NAMALWA (cell line): ENCODE measurements around the gene BFSP1.

Experiments
- DNase-seq: peaks from one replicate; pipeline ENCODE4 v3.0.0-alpha.2; 2015; ENCODE audit warnings: low spot score

BFSP1 gene

DNA sequence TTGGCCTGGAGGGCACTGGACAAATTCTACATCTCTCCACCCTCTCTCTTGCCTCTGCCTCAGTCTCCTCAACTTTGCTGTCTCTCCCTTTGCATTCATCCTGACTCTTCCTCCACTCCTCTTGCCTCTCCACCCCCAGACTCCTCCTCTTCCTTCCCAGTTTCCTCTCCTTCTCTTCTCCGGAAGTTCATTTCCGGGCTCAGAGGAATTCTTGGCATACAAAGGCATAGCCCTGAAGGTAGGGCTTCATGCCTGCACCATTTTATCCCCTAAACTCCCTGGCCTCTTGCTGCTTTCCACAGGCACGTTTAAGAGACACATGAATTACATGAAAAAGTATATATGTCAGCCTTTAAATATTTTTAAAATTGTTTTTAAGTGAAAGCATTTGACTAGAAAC, 10.6 kb downstream of the BFSP1 start:
- DNase-seq, result no peak

DNA sequence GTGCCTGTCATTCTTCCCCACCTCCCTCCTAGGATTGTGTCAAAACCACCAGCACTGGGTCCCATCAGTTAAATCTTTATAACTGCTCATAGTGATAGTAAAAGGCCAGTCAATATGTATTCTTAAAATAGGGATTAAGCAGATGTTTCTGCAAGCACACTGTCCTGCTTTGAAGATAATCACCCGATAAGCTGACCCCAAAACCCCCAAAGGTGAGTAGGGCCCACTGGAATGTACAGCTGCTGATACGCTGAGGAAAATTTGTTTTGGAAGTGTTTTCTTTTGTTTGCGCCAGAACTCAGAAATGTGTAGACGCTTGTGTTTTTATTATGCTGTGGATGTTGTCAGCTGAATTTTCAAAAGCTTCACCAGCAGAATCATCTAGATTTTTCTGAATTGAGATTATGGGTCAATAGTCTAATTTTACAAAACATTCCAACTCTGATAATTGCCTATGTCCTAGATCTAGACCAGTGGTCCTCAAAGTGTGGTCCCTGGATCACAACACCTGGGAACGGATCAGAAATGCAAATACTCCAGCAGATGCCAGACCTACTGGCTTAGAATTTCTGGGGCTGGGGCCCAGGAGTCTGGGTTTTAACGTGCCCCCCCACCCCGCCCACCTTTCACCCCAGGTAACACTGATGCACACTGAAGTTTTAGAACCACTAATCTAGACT, 11.4 kb downstream of the BFSP1 start:
- DNase-seq, result no peak

DNA sequence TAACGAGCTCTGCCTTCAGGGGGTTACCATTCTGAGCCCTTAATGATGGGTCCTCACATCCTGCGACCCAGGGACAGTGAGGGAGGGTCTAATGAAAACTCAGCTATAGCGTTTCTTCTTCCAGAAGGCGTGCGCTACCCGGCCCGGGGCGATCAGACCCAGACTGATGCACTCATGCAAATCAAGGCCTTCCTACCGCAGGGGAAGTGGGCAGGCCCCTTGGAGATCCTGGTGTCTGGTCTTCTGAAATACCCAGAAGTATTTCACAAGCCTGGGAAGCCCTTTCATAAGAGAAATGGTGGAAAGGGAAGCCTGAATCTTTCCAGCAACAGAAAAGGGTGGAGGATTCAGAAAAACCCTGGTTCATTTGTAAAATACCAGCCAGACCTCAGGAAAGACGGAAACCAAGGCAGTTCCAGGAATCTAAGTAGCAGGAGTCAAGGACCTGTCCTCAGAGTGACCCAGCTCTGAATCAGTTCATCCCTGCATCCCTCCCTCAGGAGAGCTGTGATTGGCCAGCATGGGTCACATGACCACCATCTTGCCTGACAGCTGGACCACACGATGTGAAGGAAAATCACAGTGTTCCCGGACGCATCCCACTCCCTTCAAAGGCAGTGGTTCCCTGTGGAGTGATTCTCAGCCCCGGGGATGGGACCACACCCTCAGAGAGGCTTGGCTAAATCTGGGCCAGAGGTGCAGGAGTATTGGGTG, 12.7 kb downstream of the BFSP1 start:
- no peak for DNase-seq

DNA sequence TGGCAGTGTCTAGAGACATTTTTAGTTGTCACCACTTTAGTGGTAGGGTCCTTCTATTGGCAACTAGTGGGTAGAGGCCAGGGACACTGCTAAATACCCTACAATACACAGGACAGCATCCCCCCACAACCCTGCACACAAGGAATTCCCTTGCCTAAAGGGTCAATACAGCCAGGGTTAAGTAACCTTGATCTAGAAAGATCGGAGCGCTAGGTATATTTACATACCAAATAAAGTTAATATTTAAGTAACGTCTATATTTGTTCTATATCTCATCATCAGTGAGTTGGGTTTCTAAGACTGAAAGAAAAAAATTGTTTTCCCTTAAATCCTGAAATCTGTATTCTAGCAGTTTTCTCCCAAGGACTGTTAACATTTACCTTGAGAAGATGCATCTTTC, 16.1 kb downstream of the BFSP1 start:
- DNase-seq, result no peak

DNA sequence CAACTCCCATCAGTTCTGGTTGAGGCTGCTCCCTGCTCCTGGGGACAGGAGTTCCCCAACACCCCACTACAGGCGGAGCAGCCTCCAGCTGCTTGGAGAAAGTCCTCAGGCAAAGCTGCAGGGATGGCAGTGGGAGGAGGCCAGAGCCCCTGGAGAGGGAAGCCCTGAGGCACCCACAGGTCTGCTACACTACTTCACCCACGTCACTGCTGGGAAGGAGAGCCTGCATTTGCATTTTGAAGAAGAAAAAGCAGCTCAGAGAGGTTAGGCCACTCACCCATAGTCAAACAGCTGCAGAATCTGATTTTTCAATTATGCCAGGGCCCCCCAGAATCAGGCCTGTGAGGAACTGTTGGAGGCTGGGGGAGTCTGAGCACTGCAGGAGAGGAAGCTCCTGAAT, 17.2 kb downstream of the BFSP1 start:
- DNase-seq, result no peak

DNA sequence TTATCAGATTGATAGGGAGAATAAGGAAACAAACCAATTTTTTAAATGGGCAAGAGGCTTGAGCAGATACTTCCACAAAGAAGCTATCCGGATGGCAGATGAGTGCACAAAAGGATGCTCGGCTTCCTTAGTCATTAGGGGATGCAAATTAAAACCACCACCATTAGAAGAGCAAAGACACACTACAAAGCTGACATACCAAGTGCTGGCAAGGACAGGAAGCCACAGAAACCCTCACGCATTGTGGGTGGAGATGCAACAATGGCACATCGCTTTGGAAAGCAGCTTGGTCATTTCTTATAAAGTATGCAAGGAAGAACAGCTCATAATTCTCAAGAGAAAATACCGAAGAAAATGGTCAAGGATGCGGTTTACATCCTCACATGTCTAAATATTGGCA, 19.8 kb downstream of the BFSP1 start:
- no peak for DNase-seq

DNA sequence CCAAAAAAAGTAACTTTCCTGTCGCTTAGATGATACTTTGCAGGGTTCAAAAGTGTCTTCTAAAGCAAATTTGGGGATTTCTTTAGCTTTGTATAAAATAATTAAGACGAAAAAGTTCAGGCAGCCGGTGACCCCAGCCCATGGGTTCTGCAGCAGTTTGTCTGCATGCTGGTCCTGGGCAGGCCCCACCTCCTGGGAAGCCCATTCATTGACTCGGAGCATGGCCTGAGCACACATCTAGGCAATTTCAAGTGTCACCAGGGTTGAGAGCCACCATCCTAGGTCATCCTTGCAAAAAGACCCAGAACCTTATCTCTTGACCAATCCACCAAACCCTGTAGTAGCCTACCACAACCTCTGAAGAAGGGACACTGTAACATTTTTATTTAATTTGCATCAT, 20.6 kb downstream of the BFSP1 start:
- DNase-seq, result no peak

DNA sequence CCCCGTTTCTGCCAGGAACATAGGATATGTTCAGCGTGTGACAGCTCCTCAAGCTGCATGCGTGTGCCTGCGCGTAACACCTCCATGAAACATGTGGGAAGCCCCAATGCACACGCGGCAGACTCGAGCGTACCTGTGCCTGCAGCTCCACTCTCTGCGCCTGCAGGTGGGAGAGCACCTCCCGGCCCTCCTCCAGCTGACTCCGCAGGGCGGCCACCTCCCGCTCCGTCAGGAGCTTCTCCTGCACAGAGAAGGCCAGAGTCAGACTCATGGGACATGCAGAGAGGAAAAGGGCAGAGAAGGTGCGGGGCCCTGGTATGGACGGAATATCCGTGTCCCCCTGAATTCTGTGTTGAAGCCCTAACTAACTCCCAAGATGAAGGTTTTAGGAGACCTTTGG, 22.4 kb downstream of the BFSP1 start:
- DNase-seq, result no peak

DNA sequence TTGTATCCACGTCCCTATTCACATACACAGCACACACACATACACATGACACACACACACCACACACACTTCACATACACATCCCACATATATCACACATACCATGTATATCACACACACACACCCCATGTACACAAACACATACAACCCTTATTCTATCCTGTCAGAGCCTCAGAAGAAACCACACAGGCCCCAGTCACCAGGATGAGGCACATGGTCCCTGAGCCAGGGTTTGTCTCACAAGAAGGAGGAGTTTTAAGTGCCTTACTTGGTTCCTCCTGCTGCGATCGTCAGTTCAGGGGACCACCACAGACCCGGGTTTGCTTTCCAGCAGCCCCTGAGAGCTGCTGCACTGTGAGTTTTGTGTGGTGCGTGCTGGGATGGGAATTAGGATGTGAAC, 23.6 kb downstream of the BFSP1 start:
- no peak for DNase-seq

DNA sequence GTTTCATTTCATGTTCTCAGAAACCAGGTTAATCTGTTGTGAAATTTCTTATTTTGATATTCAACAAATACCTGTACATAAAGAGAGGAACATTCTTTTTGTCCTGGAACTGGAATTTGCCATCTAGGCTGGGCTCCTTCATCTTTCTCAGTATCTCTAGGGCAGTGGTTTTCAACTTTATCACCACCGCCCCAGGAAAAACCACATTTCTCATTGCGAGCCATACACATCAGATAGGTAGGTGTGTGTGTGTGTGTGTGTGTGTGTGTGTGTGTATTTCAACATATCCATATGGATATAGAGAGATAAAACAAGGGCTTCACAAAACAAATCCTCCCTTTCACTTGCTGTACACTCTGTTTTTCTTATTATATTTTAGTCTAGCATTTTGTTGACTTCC, 24.1 kb downstream of the BFSP1 start:
- DNase-seq, result no peak

DNA sequence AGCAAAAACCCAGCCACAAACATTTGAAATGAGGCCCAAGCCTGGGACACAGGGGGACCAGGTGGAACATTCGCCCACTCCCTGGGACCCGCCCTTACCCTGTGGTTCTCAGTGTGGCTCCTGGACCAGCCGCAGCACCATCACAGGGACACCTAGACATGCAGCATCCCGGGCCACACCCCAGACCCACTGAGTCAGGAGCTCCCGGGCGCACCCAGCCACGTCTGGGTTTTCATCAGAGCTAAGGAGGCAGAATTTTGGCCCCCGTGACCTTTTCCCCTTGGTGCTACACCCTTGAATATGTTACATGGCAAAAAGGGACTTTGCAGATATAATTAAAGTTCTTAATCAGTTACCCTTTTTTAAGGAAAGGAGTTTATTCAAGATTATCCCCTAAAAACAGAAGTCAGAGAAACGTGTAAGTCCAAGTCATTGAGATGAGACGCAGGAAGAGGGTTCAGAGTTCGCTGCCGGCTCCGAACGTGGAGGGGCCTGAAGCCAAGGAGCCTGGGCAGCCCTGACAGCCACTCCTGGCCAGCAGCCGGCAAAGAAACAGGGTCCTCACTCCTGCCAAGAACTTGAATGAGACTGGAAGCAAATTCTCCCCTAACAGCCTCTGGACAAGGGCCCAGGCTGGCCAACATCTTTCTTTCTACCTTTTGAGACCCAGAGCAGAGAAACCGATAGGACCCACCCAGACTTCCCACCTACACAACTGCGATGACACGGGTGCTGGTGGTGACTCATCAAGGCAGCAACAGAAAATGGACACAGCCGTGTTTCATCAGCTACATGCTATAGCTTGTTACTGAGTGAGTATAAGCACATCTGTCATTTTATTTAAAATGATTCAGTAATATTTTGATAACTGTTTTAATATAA, 25.3 kb downstream of the BFSP1 start:
- DNase-seq, result no peak

DNA sequence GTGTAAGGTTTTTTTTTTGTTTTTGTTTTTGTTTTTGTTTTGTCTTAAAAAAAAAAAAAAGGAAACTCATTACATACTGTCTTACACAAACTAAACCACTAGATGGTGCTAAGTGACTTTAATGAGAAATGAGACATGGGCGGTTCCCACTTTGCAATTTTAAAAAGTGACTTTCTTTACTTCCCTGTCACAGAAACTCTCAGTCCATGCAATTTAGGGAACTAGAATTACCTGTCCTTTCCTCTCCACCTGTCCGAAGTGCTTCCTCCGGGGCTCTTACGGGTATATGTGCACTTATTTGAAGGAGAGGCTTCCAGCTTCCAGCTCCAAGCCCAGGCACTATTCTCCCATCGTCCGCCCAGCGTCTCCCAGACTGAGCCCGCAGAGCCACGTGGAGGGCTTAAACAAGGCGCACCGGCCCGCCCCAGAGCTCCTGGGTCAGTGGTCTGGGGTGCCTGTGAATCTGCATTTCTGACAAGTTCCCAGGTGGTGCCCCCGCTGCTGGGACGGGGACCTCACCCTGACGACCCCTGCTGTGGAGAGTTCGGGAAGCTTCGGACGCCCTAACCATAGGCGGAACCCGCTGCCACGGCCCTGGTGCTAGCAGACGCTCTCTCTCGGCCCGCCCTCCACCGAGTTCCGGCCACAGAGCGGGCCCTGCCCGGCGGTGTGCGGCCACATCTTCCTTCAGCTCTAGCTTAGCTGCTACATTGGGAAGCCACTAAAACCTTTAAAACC, 26.1 kb downstream of the BFSP1 start:
- peak; percentile 82 for DNase-seq

DNA sequence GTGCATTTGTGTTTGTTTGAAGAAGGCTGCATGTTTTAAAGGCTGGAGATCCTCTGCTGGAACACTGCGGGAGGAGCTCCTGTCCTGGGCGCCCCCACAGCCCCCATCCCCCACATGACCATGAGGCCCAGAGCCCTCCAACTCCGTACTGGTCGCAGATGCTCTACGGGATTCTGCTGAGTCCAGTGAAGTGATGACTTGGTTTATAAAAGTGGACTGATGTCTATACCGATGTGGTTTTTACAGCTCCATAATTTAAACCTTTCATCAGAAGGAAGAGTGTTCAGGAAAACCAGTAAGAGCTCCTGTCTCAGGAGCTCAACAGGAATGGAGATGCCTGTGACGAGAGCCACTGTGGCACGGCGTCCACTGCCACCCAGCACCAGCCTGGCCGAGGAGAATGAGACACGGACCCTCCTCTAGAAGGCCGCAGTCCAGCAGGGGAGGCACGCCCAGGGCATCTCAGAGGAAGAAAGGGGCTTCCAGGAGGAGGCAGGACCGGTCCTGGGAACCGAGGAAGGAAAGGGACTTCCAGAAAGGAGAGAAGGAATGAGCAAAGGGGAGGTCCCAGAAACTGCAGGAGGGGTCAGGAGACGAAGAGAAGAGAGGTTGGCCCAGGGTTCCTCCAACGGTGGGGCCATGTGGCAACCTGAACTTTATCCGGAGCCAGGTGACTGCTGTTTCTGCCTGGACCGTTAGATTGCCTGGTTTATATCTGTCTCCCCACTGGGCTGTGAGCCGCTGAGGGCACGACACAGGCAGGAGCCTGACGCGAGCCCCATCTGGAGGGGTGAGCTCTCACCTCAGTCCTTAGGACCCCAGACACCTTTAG, 26.9 kb downstream of the BFSP1 start:
- no peak for DNase-seq

DNA sequence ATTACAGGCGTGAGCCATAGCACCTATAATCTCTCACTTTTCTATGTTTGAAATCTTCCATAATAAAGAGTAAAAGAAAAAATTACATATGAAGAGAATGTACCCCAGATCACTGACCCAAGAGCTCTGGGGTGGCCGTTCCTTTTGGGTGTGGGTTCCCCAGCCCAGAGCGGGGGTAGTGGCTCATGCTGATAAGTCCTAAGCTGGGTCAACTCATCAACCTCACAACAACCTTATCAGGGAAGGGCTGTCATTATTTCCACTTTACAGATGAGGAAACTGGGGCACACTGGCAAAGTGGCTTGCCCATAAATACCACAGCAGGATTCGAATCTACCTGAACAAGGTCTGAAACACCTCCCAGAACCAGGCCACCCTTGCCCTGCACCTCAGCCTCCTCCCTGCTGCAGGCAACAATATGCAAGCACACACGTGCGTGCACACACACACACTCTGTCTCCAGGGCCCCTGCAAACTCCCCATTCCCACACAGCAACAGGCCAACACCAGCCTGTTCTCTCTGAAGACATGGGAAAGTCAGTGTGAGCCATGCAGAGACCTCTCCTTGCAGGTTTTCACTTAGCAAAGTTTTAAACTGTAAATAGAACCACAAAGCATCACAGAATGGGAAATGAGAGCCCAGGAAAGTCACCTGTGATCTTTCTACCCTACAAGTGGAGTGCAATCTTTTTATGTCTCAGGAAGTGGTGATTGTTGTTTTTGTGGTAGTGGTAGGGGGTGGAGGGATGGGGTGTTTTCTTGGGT, 27.7 kb downstream of the BFSP1 start:
- no peak for DNase-seq

DNA sequence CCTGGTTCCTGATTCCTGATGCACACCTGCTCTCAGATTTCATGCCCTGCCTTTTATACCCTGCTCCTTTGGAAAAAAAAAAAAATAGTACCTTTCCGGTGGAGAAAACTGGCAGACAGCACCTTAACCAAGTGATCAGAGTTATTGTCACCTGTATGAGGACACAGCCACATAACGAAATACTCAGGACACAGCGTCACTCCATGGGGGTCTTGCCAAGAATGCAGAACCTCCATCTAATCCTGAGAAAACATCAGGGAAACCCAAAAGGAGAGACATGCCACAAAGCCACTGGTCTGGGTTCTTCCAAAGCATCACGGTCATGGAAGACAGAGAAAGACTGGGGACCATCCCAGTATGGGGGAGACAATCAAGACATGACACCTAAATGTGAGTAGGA, 29.1 kb downstream of the BFSP1 start:
- no peak for DNase-seq

DNA sequence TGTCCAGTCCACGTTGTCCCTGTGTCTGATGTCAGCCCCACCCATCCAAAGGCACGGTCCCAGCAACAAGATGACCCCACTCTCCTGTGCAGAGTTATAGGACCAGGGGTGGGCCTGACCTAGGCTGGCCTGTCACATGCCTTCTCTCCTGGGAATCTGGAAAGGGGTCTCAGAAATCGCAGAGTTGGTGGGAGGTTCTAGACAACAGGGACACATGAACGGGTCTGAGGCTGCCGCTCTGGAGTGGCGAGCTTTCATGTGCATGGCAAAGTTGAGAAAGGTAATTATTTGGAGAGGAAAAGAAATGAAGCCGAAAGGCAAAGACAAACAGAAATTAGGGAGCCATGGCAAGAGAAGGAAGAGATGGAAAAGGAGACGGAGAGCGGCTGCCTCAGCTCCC, 29.5 kb downstream of the BFSP1 start:
- DNase-seq, result no peak

DNA sequence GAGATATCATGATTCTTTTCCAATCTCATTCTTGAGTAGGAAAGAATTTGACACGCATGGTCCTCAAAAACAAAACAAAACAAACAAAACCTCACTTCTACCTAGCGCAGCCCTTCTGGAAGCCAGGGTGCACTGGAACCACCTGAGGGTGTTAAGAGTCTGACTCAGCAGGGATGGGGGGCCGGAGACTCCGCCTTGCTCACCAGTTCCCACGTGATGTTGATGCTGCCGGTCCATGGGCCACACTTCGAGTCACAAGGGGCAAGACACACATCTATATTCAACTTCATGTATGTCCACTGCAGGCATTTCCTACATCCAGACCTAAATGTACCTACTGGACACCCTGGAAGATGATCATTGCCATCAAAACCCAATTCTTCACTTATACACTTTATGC, 30.4 kb downstream of the BFSP1 start:
- no peak for DNase-seq

DNA sequence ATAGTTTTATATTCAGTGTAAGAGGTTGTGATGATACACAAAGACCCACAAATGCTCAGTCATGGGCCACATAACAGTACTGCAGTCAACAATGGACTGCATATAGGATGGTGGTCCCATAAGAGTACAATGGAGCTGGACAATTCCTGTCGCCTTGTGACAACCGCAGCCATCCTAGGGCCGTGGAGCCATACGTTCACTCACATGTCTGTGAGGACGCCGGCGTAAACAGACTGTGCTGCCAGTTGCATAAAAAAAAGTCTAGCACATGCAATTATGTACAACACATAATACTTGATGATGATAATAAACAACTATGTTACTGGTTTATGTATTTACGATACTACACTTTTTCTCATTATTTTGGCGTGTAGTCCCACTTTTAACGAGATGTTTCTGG, 30.9 kb downstream of the BFSP1 start:
- no peak for DNase-seq

DNA sequence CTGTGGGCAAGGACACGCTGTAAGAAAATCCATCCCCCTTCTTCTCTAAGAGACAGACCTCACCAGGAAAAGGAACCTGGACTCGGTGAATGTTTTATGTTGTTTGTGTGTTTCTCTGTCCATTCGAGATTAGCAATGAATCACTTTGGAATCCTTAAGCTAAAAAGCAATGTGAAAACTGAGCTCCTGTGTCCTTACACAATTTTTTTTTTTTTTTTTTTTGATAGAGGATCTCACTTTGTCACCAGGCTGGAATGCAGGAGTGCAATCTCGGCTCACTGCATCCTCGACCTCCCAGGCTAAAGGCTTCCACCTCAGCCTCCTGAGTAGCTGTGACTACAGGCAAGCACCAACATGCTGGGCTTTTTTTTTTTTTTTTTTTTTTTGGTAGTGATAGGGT, 32.1 kb downstream of the BFSP1 start:
- no peak for DNase-seq

DNA sequence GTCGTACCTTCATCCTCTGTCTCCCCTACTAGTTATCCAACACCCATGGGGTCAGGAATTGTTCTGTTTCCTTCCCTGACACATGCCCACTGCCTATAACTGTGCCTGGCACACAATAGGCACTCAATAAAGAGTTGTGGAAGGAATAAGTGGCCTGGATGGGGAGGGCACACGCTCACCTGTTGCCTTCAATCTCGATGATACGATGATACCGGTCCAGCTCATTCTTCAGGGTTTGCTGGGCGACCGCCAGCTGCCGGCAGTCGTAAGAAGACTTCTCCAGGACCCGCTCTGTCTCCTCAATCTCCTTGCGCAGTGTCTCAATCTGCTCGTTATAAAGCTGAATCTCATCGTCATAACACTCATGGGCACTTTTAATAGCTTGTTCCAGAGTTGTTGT, 32.5 kb downstream of the BFSP1 start:
- DNase-seq, result no peak
